Ureter (tissue), 1 donor: ENCODE data around the gene TMEM94. TPM values are rescaled to one million over a fixed set of nuclear protein-coding genes. Genes with fewer than 3 reads are reported as not detected.
"Not testable (repeated sequence)": the region's sequence is repeated elsewhere in the genome, so short reads cannot be mapped to it uniquely, and the experiment has no call there.

Source experiments
- DNase-seq: peaks from one replicate; pipeline ENCODE4 v3.0.0-alpha.2; 2020; ENCODE audit warnings: low spot score
- total RNA-seq: library from RNA; stranded (reverse); gene quantifications from one replicate; pipeline ENCODE4 v1.2.4, GENCODE V29; 2023
- donor health status: DM: yes; HTN: yes; CAD: no.

The TMEM94 gene
- 73.2 TPM for total RNA-seq

DNA sequence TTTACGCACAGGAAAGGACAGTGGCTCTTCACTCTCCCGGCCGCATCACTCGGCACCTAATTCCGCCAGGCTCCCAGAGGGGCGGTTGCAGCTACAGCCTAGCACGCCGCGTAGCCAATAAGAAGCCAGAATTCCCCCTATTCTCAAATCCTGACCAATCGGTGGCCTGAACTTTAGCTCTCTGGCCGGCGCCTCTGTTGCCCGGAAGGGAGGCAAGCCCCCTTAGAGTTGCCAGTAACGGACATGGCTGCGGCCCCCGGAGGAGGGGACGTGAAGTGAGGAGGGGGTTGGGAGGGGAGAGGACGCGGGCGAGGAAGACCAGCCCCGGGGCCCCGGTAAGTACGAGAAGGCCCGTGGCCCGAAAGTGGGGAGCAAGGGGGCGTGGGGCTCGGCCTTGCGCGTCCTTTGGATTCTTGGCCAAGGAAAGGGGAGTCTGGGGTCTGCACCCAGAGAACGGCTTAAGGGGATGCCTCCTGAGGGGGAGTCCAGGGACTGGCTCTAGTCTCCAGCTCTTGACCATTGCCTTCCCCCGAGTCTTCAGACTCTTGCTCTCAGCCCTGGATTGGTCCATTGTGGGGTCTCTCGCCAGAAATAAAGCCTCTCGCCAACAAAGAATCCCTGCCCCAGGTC lies at the start of gene TMEM94:
TSS of gene TMEM94 (plus strand) at position 219 of the 630 bp plus-strand sequence. CDS start 15,271 bp downstream, outside the sequence.
- peak; percentile 97 for DNase-seq

- DNase-seq: no peak
These were observed 48.6 kb upstream of the TMEM94 start for GRCh38 chr17:75407655-75408352.

DNA sequence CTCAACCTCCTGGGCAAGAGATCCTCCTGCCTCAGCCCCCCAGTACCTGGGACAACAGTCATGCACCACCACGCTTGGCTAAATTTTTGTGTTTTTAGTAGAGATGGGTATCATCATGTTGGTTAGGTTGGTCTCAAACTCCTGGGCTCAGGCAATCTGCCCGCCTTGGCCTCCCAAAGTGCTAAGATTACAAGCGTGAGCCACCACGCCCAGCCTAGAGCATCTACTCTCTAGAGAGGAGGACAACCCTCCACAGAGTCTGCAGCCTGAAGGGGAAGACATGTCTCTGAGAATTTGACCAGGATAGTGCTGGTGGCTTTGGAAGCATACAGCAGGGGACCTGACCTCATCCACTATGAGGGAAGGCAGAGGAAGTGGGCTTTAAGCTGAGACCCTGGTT lies 46.3 kb upstream of the TMEM94 start:
- no peak for DNase-seq

DNA sequence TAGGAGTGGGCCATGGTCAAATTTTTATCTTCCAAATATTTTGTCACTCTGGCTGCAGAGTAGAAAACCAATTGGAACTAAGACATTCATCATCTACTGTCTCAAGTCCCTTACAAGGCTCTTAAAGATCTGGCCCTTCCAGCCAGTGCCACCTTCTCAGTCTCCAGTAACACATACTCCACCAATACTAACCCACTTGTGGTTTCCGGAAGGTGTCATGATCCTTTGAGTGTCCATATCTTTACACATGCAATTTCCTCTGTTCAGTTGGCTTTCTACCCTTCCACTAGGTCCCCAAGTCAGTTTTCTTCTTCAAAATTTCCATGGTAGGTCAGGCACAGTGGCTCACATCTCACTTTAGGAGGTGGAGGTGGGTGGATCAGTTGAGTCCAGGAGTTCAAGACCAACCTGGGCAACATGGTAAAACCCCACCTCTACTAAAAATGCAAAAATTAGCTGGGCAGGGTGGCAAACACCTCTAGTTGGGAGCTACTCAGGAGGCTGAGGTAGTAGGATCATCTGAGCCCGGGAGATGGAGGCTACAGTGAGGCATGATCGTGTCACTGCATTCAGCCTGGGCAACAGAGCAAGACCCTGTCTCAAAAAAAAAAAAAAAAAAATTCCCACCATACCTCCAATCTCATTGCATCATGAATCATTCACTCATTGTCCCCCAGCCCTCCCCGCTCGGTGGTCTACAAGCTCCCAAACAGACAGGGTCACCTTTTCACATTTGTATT lies 44.9 kb upstream of the TMEM94 start:
- no peak for DNase-seq

GRCh38 chr17:75412455-75413317 lies 43.7 kb upstream of the TMEM94 start:
- DNase-seq: peak; percentile 62

GRCh38 chr17:75414488-75414887 lies 41.9 kb upstream of the TMEM94 start:
- DNase-seq: no peak

GRCh38 chr17:75416006-75416405 lies 40.4 kb upstream of the TMEM94 start:
- no peak for DNase-seq

DNA sequence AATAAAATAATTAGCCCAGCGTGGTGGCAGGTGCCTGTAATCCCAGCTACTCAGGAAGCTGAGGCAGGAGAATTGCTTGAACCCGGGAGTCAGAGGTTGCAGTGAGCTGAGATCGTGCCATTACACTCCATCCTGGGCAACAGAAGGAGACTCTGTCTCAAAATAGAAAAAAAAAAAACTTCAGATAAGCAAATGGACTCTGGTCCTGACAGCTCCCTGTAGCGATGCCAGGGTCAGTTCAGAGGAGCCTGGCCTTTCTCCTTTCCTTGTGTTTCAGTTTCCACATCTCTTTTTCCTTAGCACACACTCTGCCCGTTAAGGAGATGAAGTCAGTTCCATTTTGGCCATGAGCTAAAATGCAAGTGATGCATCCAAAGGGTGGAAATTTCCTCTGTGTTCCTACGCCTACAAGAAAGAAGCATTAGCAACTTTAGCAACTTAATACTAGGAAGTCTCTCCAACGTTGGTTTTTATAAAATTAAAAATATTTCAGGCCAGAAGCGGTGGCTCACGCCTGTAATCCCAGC lies 39.3 kb upstream of the TMEM94 start:
- no peak for DNase-seq

DNA sequence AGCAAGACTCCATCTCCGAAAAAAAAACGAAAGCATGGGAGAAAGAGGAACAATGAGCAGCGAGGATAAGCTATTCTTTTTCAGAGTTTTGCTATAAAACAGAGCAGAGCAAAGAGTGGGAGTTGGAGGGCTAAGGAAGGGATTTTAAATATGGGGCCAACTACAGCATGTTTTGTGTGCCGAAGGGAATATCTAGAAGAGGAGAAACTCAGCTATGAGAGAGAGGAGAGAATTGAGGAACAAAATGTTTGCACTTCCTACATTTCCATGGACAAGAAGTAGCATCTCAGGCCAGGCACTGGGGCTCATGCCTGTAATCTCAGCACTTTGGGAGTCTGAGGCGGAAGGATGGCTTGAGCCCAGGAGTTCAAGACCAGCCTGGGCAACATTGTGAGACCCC lies 37.9 kb upstream of the TMEM94 start:
- DNase-seq: no peak

DNA sequence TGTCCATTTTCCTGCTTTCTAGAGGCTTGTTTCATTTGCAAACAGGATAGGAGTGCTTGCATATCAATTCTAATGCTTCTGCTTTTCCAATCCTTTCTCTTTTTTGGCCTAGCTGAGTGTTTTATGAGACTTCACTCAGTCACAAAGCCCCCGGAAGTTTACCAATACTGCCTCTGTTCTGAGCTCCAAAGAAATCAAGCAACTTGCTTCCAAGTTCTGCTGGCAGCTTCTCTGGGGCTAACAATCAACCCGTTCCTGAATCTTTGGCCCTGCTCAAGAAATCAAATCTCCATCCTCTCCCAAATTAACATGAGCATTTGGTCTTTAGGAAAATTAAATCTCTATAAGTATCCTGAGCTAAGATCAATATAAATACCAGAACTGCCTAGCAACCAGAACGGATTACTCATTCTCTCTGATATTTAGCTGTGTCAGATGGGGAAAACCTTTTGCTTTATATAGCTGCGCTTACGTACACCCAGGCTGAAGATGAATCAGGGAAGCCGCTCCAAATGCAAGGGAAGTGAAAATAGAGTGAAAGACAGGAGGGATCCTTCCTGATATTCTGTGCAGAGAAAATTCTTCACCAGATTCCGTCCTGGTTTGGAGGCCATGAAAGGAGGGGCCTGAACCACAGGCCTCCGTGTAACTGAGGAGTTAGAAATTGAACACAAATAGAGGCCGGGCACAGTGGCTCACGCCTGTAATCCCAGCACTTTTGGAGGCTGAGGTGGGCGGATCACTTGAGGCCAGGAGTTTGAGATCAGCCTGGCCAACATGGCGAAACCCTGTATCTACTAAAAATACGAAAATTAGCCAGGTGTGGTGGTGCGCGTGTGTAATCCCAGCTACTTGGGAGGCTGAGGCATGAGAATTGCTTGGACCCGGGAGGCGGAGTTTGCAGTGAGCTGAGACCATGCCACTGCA lies 27.6 kb upstream of the TMEM94 start:
- no peak for DNase-seq

DNA sequence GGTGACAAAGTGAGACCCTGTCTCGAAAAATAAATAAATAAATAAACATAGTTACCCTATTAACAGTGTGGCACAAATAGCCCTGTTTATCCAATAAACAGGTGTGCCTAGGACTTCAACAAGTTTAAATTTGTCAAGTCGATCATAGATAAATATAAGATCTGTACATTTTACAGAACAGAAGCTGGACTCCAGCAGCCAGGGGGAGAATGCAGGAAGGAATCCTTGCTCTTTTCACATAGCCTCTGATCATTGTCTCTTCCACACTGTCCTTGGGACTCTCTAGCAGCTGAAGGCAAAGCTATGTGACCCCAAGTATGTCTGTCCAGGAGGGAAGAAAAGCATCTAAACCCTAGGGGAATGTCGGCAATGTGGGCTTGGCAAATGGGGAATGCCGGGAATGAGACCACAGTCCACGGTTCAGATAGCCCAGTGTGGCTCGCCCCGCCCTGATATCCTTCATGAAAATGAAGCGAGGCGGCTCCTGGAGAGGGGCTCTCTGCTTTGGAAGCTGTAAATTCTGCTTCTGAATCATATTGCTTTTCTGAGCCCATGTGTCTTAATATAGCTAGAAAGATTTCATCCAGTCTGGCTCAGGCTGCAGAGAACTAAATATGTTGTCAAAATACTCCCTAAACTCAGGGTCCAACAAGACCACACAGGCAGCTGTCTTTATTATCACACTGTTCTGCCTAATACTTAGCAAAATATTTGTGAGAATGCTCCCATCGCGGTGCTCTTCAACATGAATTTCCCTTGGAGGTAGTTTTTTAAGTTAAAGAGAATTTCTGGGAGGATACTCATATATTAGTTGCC lies 26.1 kb upstream of the TMEM94 start:
- DNase-seq: no peak

DNA sequence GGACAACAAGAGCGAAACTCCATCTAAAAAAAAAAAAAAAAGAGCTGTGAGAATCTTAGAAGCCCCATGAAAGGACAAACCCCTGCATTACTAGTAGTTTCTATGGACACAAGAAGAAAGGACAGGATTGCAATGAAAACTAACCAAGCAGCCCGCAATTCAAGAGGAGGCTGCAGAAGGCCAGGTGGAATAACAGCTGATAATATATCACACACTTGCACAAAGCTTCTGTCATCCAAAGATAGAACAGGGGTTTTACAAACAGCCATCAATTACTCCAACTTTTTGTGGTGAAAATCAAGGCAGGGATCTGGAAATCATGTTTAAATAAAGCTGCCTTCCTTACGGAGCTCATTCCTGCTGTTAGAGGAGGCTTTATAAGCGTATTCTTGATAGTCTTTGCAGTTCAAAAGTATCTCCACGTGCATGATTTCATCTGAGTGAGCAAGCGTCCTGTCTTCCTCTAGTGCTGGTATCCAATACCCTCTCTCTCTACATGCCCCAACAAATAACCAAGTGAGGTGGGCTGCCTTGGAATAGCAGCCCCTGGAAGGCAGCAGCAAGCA lies 23.1 kb upstream of the TMEM94 start:
- no peak for DNase-seq

GRCh38 chr17:75434433-75434832 lies 22.0 kb upstream of the TMEM94 start:
- DNase-seq: not testable (repeated sequence)

- DNase-seq: not testable (repeated sequence)
These were observed 19.0 kb upstream of the TMEM94 start for GRCh38 chr17:75437404-75437803.

DNA sequence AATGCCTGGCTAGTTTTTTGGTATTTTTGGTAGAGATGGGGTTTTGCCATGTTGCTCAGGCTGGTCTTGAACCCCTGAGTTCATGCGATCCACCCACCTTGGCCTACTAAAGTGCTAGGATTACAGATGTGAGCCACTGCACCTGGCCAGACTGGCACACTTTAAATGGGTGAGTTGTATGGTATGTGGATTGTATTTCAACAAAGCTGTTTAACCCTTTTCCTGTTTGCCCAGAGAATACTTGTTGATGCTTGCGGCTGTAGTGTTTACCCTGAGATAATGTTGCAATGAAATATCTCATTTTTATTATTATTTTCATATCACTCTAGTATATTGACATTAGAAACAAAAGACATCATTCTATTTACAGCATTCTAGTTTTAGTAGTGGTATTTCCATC lies 17.1 kb upstream of the TMEM94 start:
- DNase-seq: no peak

DNA sequence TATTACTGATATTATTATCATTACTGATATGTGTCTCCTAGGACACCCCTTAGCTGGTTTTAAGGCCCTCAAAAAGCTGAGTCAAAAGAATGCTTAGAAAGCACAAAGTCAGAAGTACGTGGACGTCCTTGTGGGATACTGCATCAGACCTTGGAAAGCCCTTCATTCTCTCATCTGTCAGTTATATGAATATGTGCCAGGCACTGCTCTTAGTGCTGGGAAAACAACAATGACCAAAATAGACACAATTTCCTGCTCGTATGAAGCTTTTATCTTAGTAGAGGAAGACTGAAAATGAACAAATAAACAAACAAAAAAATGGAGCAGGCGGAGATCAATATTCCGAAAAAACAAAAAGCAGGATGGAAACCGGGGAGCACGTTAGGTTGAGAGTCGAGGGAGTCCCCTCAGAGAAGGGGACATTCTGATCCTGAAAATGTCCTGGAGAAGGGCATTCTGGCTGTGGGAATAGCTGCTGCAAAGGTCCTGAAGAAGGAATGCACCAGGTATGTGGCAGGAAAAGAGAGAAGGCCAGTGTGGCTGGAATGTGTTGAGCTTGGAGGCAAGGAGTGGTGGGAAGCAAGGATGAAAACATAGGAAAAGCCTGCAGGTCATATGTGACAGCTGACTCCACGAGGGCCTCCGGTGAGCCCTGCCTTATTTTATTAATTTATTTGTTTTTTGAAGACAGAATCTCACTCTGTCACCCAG lies 15.5 kb upstream of the TMEM94 start:
- no peak for DNase-seq

DNA sequence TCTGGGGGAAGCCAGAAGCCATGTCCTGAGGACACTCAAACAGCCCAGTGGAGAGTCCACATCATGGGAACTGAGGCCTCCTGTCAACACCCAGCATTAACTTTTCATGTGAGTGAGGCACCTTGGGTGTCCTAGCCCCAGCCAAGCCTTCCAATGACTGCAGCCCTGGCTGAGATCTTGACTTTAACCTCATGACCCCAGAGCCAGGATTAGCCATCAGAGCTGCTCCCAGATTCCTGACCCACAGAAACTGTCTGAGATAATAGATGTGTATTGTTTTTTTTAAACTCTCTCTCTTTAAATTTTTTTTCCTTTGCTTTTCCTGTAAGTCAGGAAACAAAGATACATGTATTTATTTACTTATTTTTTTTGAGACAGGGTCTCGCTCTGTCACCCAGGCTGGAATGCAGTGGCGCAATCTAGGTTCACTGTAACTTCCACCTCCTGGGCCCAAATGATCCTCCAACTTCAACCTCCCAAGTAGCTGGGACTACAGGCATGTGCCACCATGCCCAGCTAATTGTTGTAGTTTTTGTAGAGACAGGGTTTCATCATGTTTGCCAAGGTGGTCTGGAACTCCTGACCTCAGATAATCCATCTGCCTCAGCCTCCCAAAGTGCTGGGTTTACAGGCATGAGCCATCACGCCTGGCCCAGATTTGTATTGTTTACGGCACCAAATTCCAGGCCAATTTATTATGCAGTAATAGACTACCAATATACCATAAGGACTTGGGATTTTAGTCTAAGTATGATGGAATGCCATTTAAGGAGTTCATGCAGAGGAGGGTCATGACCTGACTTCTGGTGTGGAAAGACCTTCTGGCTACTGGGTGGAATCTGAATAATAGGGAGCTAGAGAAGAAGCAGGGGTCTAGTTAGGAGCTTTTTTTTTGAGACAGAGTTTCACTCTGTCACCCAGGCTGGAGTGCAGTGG lies 14.0 kb upstream of the TMEM94 start:
- DNase-seq: no peak

DNA sequence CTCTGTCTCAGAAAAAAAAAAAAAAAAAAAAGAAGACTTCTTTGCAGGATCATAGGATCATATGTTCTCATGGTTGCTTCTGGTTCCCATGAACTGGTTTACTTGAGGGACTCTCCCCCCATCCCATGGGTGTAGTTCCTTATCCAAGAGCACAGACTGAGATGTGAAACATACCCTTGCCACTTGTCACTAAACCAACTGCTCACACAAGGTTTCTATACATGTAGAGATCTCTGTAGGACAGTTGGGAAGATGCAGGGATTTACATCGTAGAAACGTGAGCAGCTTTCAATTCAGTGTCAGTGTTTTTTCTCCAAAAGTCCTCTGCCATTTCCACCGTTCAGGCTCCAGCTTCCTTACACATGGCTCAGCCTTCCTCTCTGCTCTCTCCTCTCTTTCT lies 11.1 kb upstream of the TMEM94 start:
- no peak for DNase-seq
